ENCODE results near the gene JADE2.
"Not testable (repeated sequence)": the region's sequence is repeated elsewhere in the genome, so short reads cannot be mapped to it uniquely, and the experiment has no call there.

JADE2 gene

GRCh38 chr5:134594336-134594735 is 68.9 kb downstream of the JADE2 start:
- no peak for DNase-seq

- peak; percentile 70 for DNase-seq
Measured at GRCh38 chr5:134594797-134595457, 69.5 kb downstream of the JADE2 start.

- DNase-seq: no peak
Measured at GRCh38 chr5:134595458-134595838, 70.0 kb downstream of the JADE2 start.

GRCh38 chr5:134599820-134600219 is 74.3 kb downstream of the JADE2 start:
- DNase-seq: not testable (repeated sequence)

GRCh38 chr5:134600600-134600999 is 75.1 kb downstream of the JADE2 start:
- no peak for DNase-seq

- peak; percentile 77 for DNase-seq
Measured at GRCh38 chr5:134603059-134603458, 77.6 kb downstream of the JADE2 start.

GRCh38 chr5:134604908-134605307 is 79.4 kb downstream of the JADE2 start:
- peak; percentile 66 for DNase-seq

- no peak for DNase-seq
Measured at GRCh38 chr5:134606726-134607125, 81.3 kb downstream of the JADE2 start.

- DNase-seq: peak; percentile 60
Measured at GRCh38 chr5:134608555-134608954, 83.1 kb downstream of the JADE2 start.

- peak; percentile 80 for DNase-seq
Measured at GRCh38 chr5:134609232-134609851, 83.9 kb downstream of the JADE2 start.

GRCh38 chr5:134610725-134611124 is 85.3 kb downstream of the JADE2 start:
- DNase-seq: no peak

- no peak for DNase-seq
Measured at GRCh38 chr5:134611515-134611914, 86.0 kb downstream of the JADE2 start.

- DNase-seq: no peak
Measured at GRCh38 chr5:134614450-134615085, 89.1 kb downstream of the JADE2 start.

- DNase-seq: no peak
Measured at GRCh38 chr5:134620634-134621033, 95.2 kb downstream of the JADE2 start.

- no peak for DNase-seq
Measured at GRCh38 chr5:134625559-134625958, 100.1 kb downstream of the JADE2 start.

- DNase-seq: no peak
Measured at GRCh38 chr5:134626369-134627014, 101.0 kb downstream of the JADE2 start.

Data from activated CD4-positive, alpha-beta T cell treated with anti-CD3 and anti-CD28 coated beads, Interleukin-10, Interleukin-2, amounts not matched to agents 100 ng/mL and 50 ng/mL, durations not matched to agents 16 hours and 8 hours (primary cell).